ENCODE results near the gene ZCCHC4.

- no peak for TF ChIP-seq POLR2A (IDR thresholded peaks at IDR 0.05)
- TF ChIP-seq, protein P1, sequence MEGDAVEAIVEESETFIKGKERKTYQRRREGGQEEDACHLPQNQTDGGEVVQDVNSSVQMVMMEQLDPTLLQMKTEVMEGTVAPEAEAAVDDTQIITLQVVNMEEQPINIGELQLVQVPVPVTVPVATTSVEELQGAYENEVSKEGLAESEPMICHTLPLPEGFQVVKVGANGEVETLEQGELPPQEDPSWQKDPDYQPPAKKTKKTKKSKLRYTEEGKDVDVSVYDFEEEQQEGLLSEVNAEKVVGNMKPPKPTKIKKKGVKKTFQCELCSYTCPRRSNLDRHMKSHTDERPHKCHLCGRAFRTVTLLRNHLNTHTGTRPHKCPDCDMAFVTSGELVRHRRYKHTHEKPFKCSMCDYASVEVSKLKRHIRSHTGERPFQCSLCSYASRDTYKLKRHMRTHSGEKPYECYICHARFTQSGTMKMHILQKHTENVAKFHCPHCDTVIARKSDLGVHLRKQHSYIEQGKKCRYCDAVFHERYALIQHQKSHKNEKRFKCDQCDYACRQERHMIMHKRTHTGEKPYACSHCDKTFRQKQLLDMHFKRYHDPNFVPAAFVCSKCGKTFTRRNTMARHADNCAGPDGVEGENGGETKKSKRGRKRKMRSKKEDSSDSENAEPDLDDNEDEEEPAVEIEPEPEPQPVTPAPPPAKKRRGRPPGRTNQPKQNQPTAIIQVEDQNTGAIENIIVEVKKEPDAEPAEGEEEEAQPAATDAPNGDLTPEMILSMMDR (IDR thresholded peaks at IDR 0.05) = no peak
These were observed 65.8 kb downstream of the ZCCHC4 start for GRCh38 chr4:25378437-25378743.
